GM23338 (cell line): ENCODE data around the gene MYO7B. TPM values are rescaled to one million over a fixed set of nuclear protein-coding genes. Genes with fewer than 3 reads are reported as not detected.
"Not testable (repeated sequence)": the region's sequence is repeated elsewhere in the genome, so short reads cannot be mapped to it uniquely, and the experiment has no call there.

Source experiments
- ATAC-seq: fragments of 200-7000 bp; cut with Tn5 transposase; 3 replicates; pipeline ENCODE4 v1.9.1; 2020
- DNase-seq: peaks from one replicate; pipeline ENCODE4 v3.0.0-alpha.2; 2015; ENCODE audit warnings: low spot score
- H2AFZ ChIP-seq: fragments of 200-600 bp; sonication (generic); 2 replicates; pipeline ENCODE4 v1.8.0; 2016; ENCODE audit warnings: antibody characterized with exemption, mild to moderate bottlenecking, moderate library complexity
- H3F3A ChIP-seq: fragments of 200-600 bp; sonication (generic); replicated peaks from 2 replicates; pipeline ENCODE4 v1.8.0; 2017; ENCODE audit warnings: antibody characterized with exemption, mixed run types, low read depth
- H3K27ac ChIP-seq: fragments of 200-600 bp; sonication (generic); 2 replicates; pipeline ENCODE4 v1.6.1; 2016; ENCODE audit warnings: low read depth
- H3K27me3 ChIP-seq: fragments of 200-600 bp; sonication (generic); 2 replicates; pipeline ENCODE4 v1.8.0; 2016; ENCODE audit warnings: mild to moderate bottlenecking, mixed run types, moderate library complexity; ENCODE audit not compliant: insufficient read depth
- H3K36me3 ChIP-seq: fragments of 200-600 bp; sonication (generic); 2 replicates; pipeline ENCODE4 v1.8.0; 2016; ENCODE audit warnings: mild to moderate bottlenecking; ENCODE audit not compliant: insufficient read depth
- H3K4me1 ChIP-seq: fragments of 200-600 bp; sonication (generic); 2 replicates; pipeline ENCODE4 v1.8.0; 2016; ENCODE audit warnings: mild to moderate bottlenecking, moderate library complexity; ENCODE audit not compliant: insufficient read depth
- H3K4me2 ChIP-seq: fragments of 200-600 bp; sonication (generic); 2 replicates; pipeline ENCODE4 v1.7.1; 2017; ENCODE audit warnings: mixed run types
- H3K4me3 ChIP-seq: fragments of 200-600 bp; sonication (generic); 2 replicates; pipeline ENCODE4 v1.6.1; 2016; ENCODE audit warnings: mixed run types
- H3K79me2 ChIP-seq: fragments of 200-600 bp; sonication (generic); replicated peaks from 2 replicates; pipeline ENCODE4 v1.8.0; 2017; ENCODE audit warnings: mild to moderate bottlenecking; ENCODE audit not compliant: insufficient read depth
- H3K9me2 ChIP-seq: fragments of 200-600 bp; sonication (generic); 2 replicates; pipeline ENCODE4 v1.8.0; 2017; ENCODE audit not compliant: insufficient read depth
- H4K20me1 ChIP-seq: fragments of 200-600 bp; sonication (generic); replicated peaks from 2 replicates; pipeline ENCODE4 v1.8.0; 2017; ENCODE audit warnings: mild to moderate bottlenecking; ENCODE audit not compliant: insufficient read depth
- H3K27ac Mint-ChIP-seq: 2 replicates; pipeline ENCODE4 v1.8.0; 2020; ENCODE audit warnings: inconsistent platforms, mild to moderate bottlenecking, moderate library complexity, mixed read lengths
- H3K27me3 Mint-ChIP-seq: 3 replicates; pipeline ENCODE4 v1.8.0; 2022; ENCODE audit warnings: low read depth, mild to moderate bottlenecking, moderate library complexity, mixed read lengths, inconsistent platforms; ENCODE audit not compliant: insufficient read depth, poor library complexity
- H3K36me3 Mint-ChIP-seq: 3 replicates; pipeline ENCODE4 v1.8.0; 2021; ENCODE audit warnings: low read depth, mild to moderate bottlenecking, inconsistent platforms, moderate library complexity, mixed read lengths
- H3K4me1 Mint-ChIP-seq: 3 replicates; pipeline ENCODE4 v1.8.0; 2020; ENCODE audit warnings: mild to moderate bottlenecking, inconsistent platforms, mixed read lengths
- H3K4me3 Mint-ChIP-seq: 3 replicates; pipeline ENCODE4 v1.8.0; 2021; ENCODE audit warnings: moderate library complexity, mild to moderate bottlenecking, inconsistent platforms, mixed read lengths
- H3K9me3 Mint-ChIP-seq: 3 replicates; pipeline ENCODE4 v1.8.0; 2020; ENCODE audit warnings: moderate library complexity, mild to moderate bottlenecking, inconsistent platforms, mixed read lengths
- CREB1 ChIP-seq: fragments of 250-450 bp; sonication (Bioruptor Pico); IDR thresholded peaks from 2 replicates; pipeline ENCODE4 v1.5.0; 2020; ENCODE audit warnings: low read depth, mild to moderate bottlenecking, moderate library complexity
- EZH2 ChIP-seq: fragments of 200-600 bp; sonication (generic); IDR thresholded peaks from one replicate; pipeline ENCODE4 v1.8.0; 2017; ENCODE audit warnings: antibody characterized with exemption, mild to moderate bottlenecking, low read depth; ENCODE audit not compliant: unreplicated experiment
- JUNB ChIP-seq: IDR thresholded peaks from one replicate; pipeline ENCODE4 v1.6.1; 2016; ENCODE audit warnings: antibody characterized with exemption; ENCODE audit not compliant: unreplicated experiment
- NANOG ChIP-seq: IDR thresholded peaks from 2 replicates; pipeline ENCODE4 v1.6.1; 2016; ENCODE audit warnings: antibody characterized with exemption, borderline replicate concordance
- ZNF114 ChIP-seq: fragments of 250-450 bp; sonication (Bioruptor Pico); IDR thresholded peaks from 2 replicates; pipeline ENCODE4 v1.5.0; 2020; ENCODE audit warnings: mild to moderate bottlenecking, moderate library complexity
- polyA plus RNA-seq: library from polyadenylated mRNA; unstranded; fragments of >200 nt; fragmentation: Nextera tagmentation; extraction: Ambion mirVana; gene quantifications from 2 replicates; pipeline ENCODE4 v1.2.1, GENCODE V29; 2016
- total RNA-seq: library from RNA; depleted of rRNA; stranded (reverse); fragments of >200 nt; shearing (Covaris generic); gene quantifications from 2 replicates; pipeline ENCODE4 v1.2.3, GENCODE V29; 2014

Gene MYO7B
- total and polyA plus RNA-seq, 2 experiments from 2014 or later: not detected

DNA sequence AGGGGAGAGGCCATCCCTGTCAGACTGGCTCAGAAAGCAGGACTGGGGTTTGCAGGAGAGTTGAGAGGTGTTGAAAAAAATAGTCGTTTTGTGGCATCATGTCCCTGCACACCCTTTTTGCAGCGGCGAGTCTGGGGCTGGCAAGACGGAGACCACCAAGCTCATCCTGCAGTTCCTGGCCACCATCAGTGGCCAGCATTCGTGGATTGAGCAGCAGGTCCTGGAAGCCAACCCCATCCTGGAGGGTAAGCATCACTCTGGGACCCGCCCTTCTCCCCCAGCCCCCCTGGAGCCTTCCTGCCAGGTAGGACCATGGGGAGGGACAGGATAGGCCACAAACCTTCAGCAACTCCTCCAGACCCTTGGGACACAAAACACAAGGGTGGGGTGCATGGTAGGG lies 34.2 kb downstream of the MYO7B start:
- Histone ChIP-seq H3F3A (no peaks in the 10 kb centered on the region), H3K4me1 (no peaks in the 10 kb centered on the region; the same call in 1 of the 2 replicates), H3K9me2 (no peaks in the 10 kb centered on the region), H4K20me1 (no peaks in the 10 kb centered on the region), H3K36me3 (no peaks in the 10 kb centered on the region), H3K27me3 (no peaks in the 10 kb centered on the region), H2AFZ (peak overlapping the region; percentile 19; the same call in 1 of the 2 replicates), H3K79me2 (no peaks in the 10 kb centered on the region), H3K4me3 (no peak overlapping the region), H3K27ac (no peak overlapping the region), H3K4me2 (no peak overlapping the region)
- no peak for TF ChIP-seq CREB1 (CRISPR knock-in tag)
- TF ChIP-seq ZNF114 (CRISPR knock-in tag): no peak
- H3K9me3 Mint-ChIP-seq: no peaks in the 10 kb centered on the region
- no peaks in the 10 kb centered on the region for H3K36me3 Mint-ChIP-seq
- no peak for ATAC-seq
- peaks cover 6% of the 10 kb centered on the region for H3K27me3 Mint-ChIP-seq
- peaks cover 10% of the 10 kb centered on the region for H3K4me1 Mint-ChIP-seq
- DNase-seq: no peak
- no peak overlapping the region for H3K4me3 Mint-ChIP-seq
- H3K27ac Mint-ChIP-seq: no peak overlapping the region

DNA sequence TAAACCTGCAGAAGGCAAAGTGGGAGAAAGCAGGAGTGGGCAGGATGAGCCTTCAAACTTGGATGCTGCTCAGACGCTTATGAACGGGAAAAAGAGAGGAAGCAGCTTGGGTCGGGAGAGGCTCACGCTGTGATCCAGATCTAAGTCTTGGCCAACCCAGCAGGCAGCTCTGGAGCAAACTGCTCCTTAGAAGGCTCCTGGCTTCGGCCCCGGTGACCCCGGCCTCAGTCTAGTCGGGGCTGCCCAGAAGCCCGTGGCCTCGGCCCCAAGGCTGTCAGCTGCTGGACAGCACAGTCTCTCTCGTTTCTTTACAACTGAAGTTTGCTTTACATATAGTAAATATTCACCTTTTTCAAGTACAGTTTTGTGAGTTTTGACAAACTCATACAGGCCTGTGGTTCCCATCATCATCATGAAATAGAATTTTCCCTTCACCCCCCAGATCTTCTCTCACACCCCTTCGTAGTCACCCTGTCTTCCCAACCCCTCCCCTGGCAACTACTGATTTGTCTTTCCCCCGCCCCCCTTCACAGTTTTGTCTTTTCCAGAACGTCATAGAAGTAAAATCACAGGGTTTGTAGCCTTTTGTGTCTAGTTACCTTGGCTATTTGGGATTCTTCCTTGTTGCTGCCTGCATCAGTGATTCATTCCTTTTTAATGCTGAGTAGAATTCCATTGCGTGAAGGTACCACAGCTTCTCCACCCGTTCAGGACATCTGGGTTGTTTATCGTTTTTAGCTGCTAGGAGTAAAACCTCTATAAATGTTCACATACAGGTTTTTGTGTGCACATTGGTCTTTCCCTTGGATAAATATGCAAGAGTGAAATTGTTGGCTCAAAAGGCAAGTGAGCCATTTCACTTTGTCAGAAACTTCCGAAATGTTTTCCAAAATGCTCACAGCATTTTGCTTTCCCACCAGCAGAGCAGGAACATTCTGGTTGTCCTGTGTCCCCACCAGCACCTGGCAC lies 35.1 kb downstream of the MYO7B start:
- Mint-ChIP-seq H3K27ac (no peak overlapping the region), H3K36me3 (no peaks in the 10 kb centered on the region), H3K9me3 (no peaks in the 10 kb centered on the region), H3K27me3 (peaks cover 6% of the 10 kb centered on the region), H3K4me1 (peaks cover 10% of the 10 kb centered on the region), H3K4me3 (no peak overlapping the region)
- Histone ChIP-seq H3K4me3 (no peak overlapping the region), H3K9me2 (no peaks in the 10 kb centered on the region), H3K27ac (no peak overlapping the region; the same call in 1 of the 2 replicates), H3F3A (no peaks in the 10 kb centered on the region), H3K27me3 (no peaks in the 10 kb centered on the region), H3K36me3 (no peaks in the 10 kb centered on the region), H3K4me2 (no peak overlapping the region), H4K20me1 (no peaks in the 10 kb centered on the region), H3K4me1 (no peaks in the 10 kb centered on the region; the same call in 1 of the 2 replicates), H3K79me2 (no peaks in the 10 kb centered on the region), H2AFZ (peak overlapping the region; percentile 19; the same call in 1 of the 2 replicates)
- ATAC-seq (peak; percentile 17; the same call in 1 of the 3 replicates), DNase-seq (no peak)
- TF ChIP-seq EZH2 (no peak), JUNB (no peak), NANOG (no peak)

DNA sequence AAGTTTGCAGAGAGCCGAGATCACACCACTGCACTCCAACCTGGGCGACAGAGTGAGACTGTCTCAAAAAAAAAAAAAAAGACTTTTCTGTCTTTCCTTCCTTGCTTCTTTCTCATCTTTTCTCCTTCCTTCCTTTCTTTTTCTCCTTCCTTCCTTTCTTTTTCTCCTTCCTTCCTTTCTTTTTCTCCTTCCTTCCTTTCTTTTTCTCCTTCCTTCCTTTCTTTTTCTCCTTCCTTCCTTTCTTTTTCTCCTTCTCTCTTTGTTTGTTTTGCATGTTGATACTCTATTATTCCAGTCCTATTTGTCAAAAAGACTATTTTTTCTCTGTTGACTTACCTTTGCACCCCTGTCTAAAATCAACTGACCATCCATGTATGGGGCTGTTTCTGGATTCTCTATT lies 36.9 kb downstream of the MYO7B start:
- H3K27me3 Mint-ChIP-seq, H4K20me1 ChIP-seq, H3F3A ChIP-seq, H2AFZ ChIP-seq, DNase-seq, ATAC-seq, H3K9me2 ChIP-seq, H3K4me3 ChIP-seq, H3K79me2 ChIP-seq, H3K36me3 Mint-ChIP-seq, H3K9me3 Mint-ChIP-seq, H3K27ac ChIP-seq, H3K36me3 ChIP-seq, H3K4me2 ChIP-seq, H3K4me3 Mint-ChIP-seq, H3K27ac Mint-ChIP-seq, H3K4me1 ChIP-seq, H3K27me3 ChIP-seq: not testable (repeated sequence)
- H3K4me1 Mint-ChIP-seq: peaks cover 10% of the 10 kb centered on the region
